SK-N-SH (cell line): Measurements from ENCODE around the gene RASGRP4. TPM values are rescaled to one million over a fixed set of nuclear protein-coding genes. Genes with fewer than 3 reads are reported as not detected.

Experiments used
- CTCF ChIA-PET: fragments of 300-600, 350-600 bp; formaldehyde crosslinking; extraction: SDS; loops from one replicate; lab custom pipeline; 2021; lab: Yijun Ruan, JAX
- POLR2A ChIA-PET: fragments of 350-600 bp; sonication (Branson Sonifier 250); formaldehyde crosslinking; extraction: SDS; loops from one replicate; lab custom pipeline; 2020; ENCODE audit warnings: antibody characterized with exemption, inconsistent platforms; lab: Yijun Ruan, JAX
- DNase-seq: peaks from one replicate; pipeline ENCODE4 v3.0.0; 2012
- H2AFZ ChIP-seq: fragments of 200-600 bp; sonication (generic); 2 replicates; pipeline ENCODE4 v1.8.1; 2016; ENCODE audit warnings: antibody characterized with exemption, mild to moderate bottlenecking, low read depth
- H3F3A ChIP-seq: fragments of 200-600 bp; sonication (generic); replicated peaks from 2 replicates; pipeline ENCODE3; 2016; ENCODE audit warnings: antibody characterized with exemption, mild to moderate bottlenecking; ENCODE audit not compliant: insufficient read depth
- H3K27ac ChIP-seq, 2 experiments: fragments of 200-500 bp in 1 of 2; fragments of 200-600 bp in 1 of 2; sonication (Bioruptor generic) in 1 of 2; sonication (generic), shearing (Covaris generic) in 1 of 2; 2 replicates each; pipeline versions ENCODE4 v1.5.1 to v1.6.1; 2014 to 2016; ENCODE audit warnings: low read depth in 2 of 2, inconsistent platforms in 1 of 2, low read length in 1 of 2, mild to moderate bottlenecking in 1 of 2, mixed read lengths in 1 of 2
- H3K27me3 ChIP-seq: fragments of 200-600 bp; sonication (generic), shearing (Covaris generic); 2 replicates; pipeline ENCODE4 v1.6.1; 2016; ENCODE audit warnings: mixed run types; ENCODE audit not compliant: insufficient read depth
- H3K36me3 ChIP-seq, 2 experiments: fragments of 200-500 bp in 1 of 2; fragments of 200-600 bp in 1 of 2; sonication (Bioruptor generic) in 1 of 2; sonication (generic) in 1 of 2; replicated peaks in 1 of 2; 2 replicates each; pipeline versions ENCODE3 to v1.5.1; 2014 to 2016; ENCODE audit warnings: low read length in 1 of 2, mild to moderate bottlenecking in 1 of 2; ENCODE audit not compliant: insufficient read depth in 2 of 2, control insufficient read depth in 1 of 2
- H3K4me1 ChIP-seq, 2 experiments: fragments of 200-500 bp in 1 of 2; fragments of 200-600 bp in 1 of 2; sonication (Bioruptor generic) in 1 of 2; sonication (generic), shearing (Covaris generic) in 1 of 2; 2 replicates each; pipeline versions ENCODE4 v1.5.1 to v1.6.1; 2014 to 2016; ENCODE audit warnings: low read depth in 1 of 2, low read length in 1 of 2, mixed run types in 1 of 2; ENCODE audit not compliant: insufficient read depth in 2 of 2, control insufficient read depth in 1 of 2
- H3K4me2 ChIP-seq: fragments of 200-600 bp; sonication (generic), shearing (Covaris generic); 2 replicates; pipeline ENCODE4 v1.6.1; 2017; ENCODE audit warnings: mixed run types
- H3K4me3 ChIP-seq, 2 experiments: fragments of 200-500 bp in 1 of 2; fragments of 200-600 bp in 1 of 2; sonication (Bioruptor generic) in 1 of 2; sonication (generic), shearing (Covaris generic) in 1 of 2; 2 replicates each; pipeline versions ENCODE4 v1.5.1 to v1.8.1; 2014 to 2016; ENCODE audit warnings: low read depth in 2 of 2, inconsistent platforms in 1 of 2, low read length in 1 of 2, mild to moderate bottlenecking in 1 of 2, mixed read lengths in 1 of 2, moderate library complexity in 1 of 2
- H3K79me2 ChIP-seq: fragments of 200-600 bp; sonication (generic); 2 replicates; pipeline ENCODE4 v1.8.1; 2017; ENCODE audit warnings: mild to moderate bottlenecking; ENCODE audit not compliant: insufficient read depth
- H3K9ac ChIP-seq: fragments of 200-600 bp; sonication (generic); 2 replicates; pipeline ENCODE4 v1.6.1; 2017; ENCODE audit warnings: mixed run types
- H3K9me2 ChIP-seq: fragments of 200-600 bp; sonication (generic); 2 replicates; pipeline ENCODE4 v1.6.1; 2017; ENCODE audit warnings: mixed run types
- H3K9me3 ChIP-seq: fragments of 200-600 bp; sonication (generic); 2 replicates; pipeline ENCODE4 v1.6.1; 2017; ENCODE audit warnings: mixed run types, mild to moderate bottlenecking, moderate library complexity
- H4K20me1 ChIP-seq: fragments of 200-600 bp; sonication (generic); 2 replicates; pipeline ENCODE4 v1.6.1; 2017; ENCODE audit warnings: mild to moderate bottlenecking, mixed run types; ENCODE audit not compliant: insufficient read depth
- CHD2 ChIP-seq: fragments of 150-350 bp; IDR thresholded peaks from 2 replicates; pipeline ENCODE4 v1.6.1; 2018; ENCODE audit warnings: low read length; ENCODE audit not compliant: partially characterized antibody
- CTCF ChIP-seq: fragments of 200-600 bp; sonication (generic); IDR thresholded peaks from 2 replicates; pipeline ENCODE4 v1.6.1; 2017; ENCODE audit warnings: antibody characterized with exemption, mild to moderate bottlenecking, moderate library complexity
- ELF1 ChIP-seq: IDR thresholded peaks from 2 replicates; pipeline ENCODE4 v1.4.0; 2012
- FOXJ3 ChIP-seq: sonication (generic); formaldehyde crosslinking; IDR thresholded peaks from 2 replicates; pipeline ENCODE4 v1.5.1; 2020; ENCODE audit warnings: mild to moderate bottlenecking, missing genetic modification reagents
- FOXM1 ChIP-seq: IDR thresholded peaks from 2 replicates; pipeline ENCODE4 v1.4.0; 2012; ENCODE audit warnings: low read depth, mild to moderate bottlenecking
- GABPA ChIP-seq: IDR thresholded peaks from 2 replicates; pipeline ENCODE4 v1.4.0; 2012; ENCODE audit warnings: low read depth, mild to moderate bottlenecking
- IRF3 ChIP-seq: fragments of 150-350 bp; IDR thresholded peaks from 2 replicates; pipeline ENCODE4 v1.6.1; 2016; ENCODE audit warnings: mild to moderate bottlenecking, low read depth, low read length
- MAX ChIP-seq: IDR thresholded peaks from 2 replicates; pipeline ENCODE4 v1.4.0; 2012; ENCODE audit warnings: low read depth
- MEF2A ChIP-seq: IDR thresholded peaks from 2 replicates; pipeline ENCODE4 v1.4.0; 2012; ENCODE audit warnings: low read depth, borderline replicate concordance
- MXI1 ChIP-seq: IDR thresholded peaks from 2 replicates; pipeline ENCODE4 v1.6.1; 2012; ENCODE audit warnings: mild to moderate bottlenecking, low read depth, low read length, improper control_type of control experiment
- NFIC ChIP-seq: IDR thresholded peaks from 2 replicates; pipeline ENCODE4 v1.4.0; 2012; ENCODE audit warnings: borderline replicate concordance
- NRF1 ChIP-seq: IDR thresholded peaks from 2 replicates; pipeline ENCODE4 v1.6.1; 2012; ENCODE audit warnings: low read depth, mild to moderate bottlenecking, low read length
- RAD21 ChIP-seq: IDR thresholded peaks from 2 replicates; pipeline ENCODE4 v1.6.1; 2012; ENCODE audit warnings: mild to moderate bottlenecking, low read length
- RCOR1 ChIP-seq: fragments of 150-350 bp; IDR thresholded peaks from 2 replicates; pipeline ENCODE4 v1.6.1; 2017; ENCODE audit warnings: antibody characterized with exemption, low read length
- RFX5 ChIP-seq: IDR thresholded peaks from 2 replicates; pipeline ENCODE4 v1.6.1; 2012; ENCODE audit warnings: mild to moderate bottlenecking, improper control_type of control experiment, low read length
- RXRA ChIP-seq: IDR thresholded peaks from 2 replicates; pipeline ENCODE4 v1.4.0; 2012; ENCODE audit warnings: low read depth, mild to moderate bottlenecking, borderline replicate concordance
- SIN3A ChIP-seq: IDR thresholded peaks from 2 replicates; pipeline ENCODE4 v1.6.1; 2012; ENCODE audit warnings: low read depth, mild to moderate bottlenecking, low read length, moderate library complexity, borderline replicate concordance
- TCF12 ChIP-seq: IDR thresholded peaks from 2 replicates; pipeline ENCODE4 v1.4.0; 2012
- WGBS: methylation state at CpG from one replicate; pipeline ENCODE4 v1.1.6; 2017; ENCODE audit warnings: low lambda C conversion rate; 5-methylcytosine and 5-hydroxymethylcytosine counted together
- polyA plus RNA-seq, 3 experiments: library from polyadenylated mRNA; depleted of rRNA; stranded (reverse); fragments of >200 nt; gene quantifications; 2 replicates each; pipeline ENCODE4 v1.2.3, GENCODE V29; 2012

Gene RASGRP4
- polyA plus RNA-seq, 1 of the 3 experiments (the other 2 are of a cell fraction), result not detected

GRCh38 chr19:38409631-38410133, 16.3 kb downstream of the RASGRP4 start:
- no peak for DNase-seq
- no peak overlapping the region for H3K4me2 ChIP-seq
- no peak overlapping the region for H2AFZ ChIP-seq
- H3K9ac ChIP-seq, result no peak overlapping the region
- H3K4me1 ChIP-seq, result no peaks in the 10 kb centered on the region
- H3K9me2 ChIP-seq, result no peaks in the 10 kb centered on the region
- no peaks in the 10 kb centered on the region for H3K9me3 ChIP-seq
- H3K36me3 ChIP-seq, result peaks cover 0 to 4% of the 10 kb centered on the region in 2 experiments
- no peak overlapping the region for H3K4me3 ChIP-seq
- CTCF ChIA-PET, result no interaction called here
- WGBS, result 87% methylated on average over 7 of the region's 7 CpGs
- POLR2A ChIA-PET, result no interaction called here
- H4K20me1 ChIP-seq, result no peaks in the 10 kb centered on the region
- H3F3A ChIP-seq, result peaks cover 3% of the 10 kb centered on the region
- no peaks in the 10 kb centered on the region for H3K27me3 ChIP-seq
- TF ChIP-seq RAD21 (no peak), NFIC (no peak), MEF2A (no peak), IRF3 (no peak), MAX (no peak), MXI1 (no peak), GABPA (no peak), RXRA (no peak), CHD2 (no peak), FOXM1 (no peak), NRF1 (no peak), FOXJ3 (CRISPR knock-in tag) (no peak), ELF1 (no peak), RFX5 (no peak), SIN3A (no peak), TCF12 (no peak)
- no peaks in the 10 kb centered on the region for H3K79me2 ChIP-seq
- no peak overlapping the region for H3K27ac ChIP-seq

- Histone ChIP-seq H3K9me2 (no peaks in the 10 kb centered on the region), H3K4me1 (no peaks in the 10 kb centered on the region; a peak in 1 of 4 replicates), H3F3A (peaks cover 11% of the 10 kb centered on the region), H4K20me1 (no peaks in the 10 kb centered on the region), H3K4me3 (no peak overlapping the region), H2AFZ (no peak overlapping the region), H3K4me2 (no peak overlapping the region), H3K27ac (no peak overlapping the region), H3K36me3 (peaks cover 0 to 4% of the 10 kb centered on the region in 2 experiments), H3K9ac (no peak overlapping the region), H3K27me3 (no peaks in the 10 kb centered on the region), H3K9me3 (no peaks in the 10 kb centered on the region), H3K79me2 (peaks cover 6% of the 10 kb centered on the region; the same call in 1 of the 2 replicates)
- no peak for TF ChIP-seq RCOR1
- no peak for TF ChIP-seq SIN3A
- no peak for TF ChIP-seq CTCF
- TF ChIP-seq ELF1, result no peak
- no peak for DNase-seq
- WGBS, result 97% methylated on average over 8 of the region's 8 CpGs
- ChIA-PET POLR2A (interaction anchor here (1.1 kb wide), 1 partner anchor 31 kb away, joined by 3 read pairs; the partner anchor contains the start of gene PSMD8), CTCF (interaction anchor here (0.6 kb wide), 1 partner anchor 495 kb away, joined by 3 read pairs; no protein-coding TSS in a partner anchor)
These were observed 20.7 kb downstream of the RASGRP4 start for GRCh38 chr19:38405276-38405675.
